ENCODE measurements around the gene PPP1R15B.

DNA sequence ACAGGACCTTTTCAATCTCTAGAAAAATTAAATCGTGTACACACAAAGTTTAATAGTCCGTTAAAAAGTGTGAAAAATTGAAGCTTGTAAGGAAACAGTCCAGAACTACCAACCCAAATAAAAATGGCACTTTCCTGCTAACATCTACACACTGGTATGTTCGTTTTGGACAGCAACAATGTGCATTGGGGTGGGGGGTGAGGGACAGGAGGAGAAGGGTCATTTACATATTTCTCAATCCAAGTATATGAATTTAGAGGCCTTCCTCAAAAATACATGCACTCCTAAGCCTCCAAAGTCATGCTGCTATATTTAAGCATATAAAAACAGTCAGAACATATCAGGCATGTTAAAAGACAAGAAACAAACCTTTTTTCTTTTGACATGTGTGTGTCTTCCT lies 2.5 kb downstream of the PPP1R15B start:
- TF ChIP-seq POLR2A (IDR thresholded peaks at IDR 0.05) (no peak), POLR2AphosphoS5 (IDR thresholded peaks at IDR 0.05) (no peak)
- TF ChIP-seq, protein P1, sequence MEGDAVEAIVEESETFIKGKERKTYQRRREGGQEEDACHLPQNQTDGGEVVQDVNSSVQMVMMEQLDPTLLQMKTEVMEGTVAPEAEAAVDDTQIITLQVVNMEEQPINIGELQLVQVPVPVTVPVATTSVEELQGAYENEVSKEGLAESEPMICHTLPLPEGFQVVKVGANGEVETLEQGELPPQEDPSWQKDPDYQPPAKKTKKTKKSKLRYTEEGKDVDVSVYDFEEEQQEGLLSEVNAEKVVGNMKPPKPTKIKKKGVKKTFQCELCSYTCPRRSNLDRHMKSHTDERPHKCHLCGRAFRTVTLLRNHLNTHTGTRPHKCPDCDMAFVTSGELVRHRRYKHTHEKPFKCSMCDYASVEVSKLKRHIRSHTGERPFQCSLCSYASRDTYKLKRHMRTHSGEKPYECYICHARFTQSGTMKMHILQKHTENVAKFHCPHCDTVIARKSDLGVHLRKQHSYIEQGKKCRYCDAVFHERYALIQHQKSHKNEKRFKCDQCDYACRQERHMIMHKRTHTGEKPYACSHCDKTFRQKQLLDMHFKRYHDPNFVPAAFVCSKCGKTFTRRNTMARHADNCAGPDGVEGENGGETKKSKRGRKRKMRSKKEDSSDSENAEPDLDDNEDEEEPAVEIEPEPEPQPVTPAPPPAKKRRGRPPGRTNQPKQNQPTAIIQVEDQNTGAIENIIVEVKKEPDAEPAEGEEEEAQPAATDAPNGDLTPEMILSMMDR (IDR thresholded peaks at IDR 0.05): no peak

Data from gastroesophageal sphincter (tissue), 3 donors.